SK-N-SH (cell line): ENCODE data around the gene TSC2. TPM values are rescaled to one million over a fixed set of nuclear protein-coding genes. Genes with fewer than 3 reads are reported as not detected.

Source experiments
- CTCF ChIA-PET: fragments of 300-600, 350-600 bp; formaldehyde crosslinking; extraction: SDS; loops from one replicate; lab custom pipeline; 2021; lab: Yijun Ruan, JAX
- POLR2A ChIA-PET: fragments of 350-600 bp; sonication (Branson Sonifier 250); formaldehyde crosslinking; extraction: SDS; loops from one replicate; lab custom pipeline; 2020; ENCODE audit warnings: antibody characterized with exemption, inconsistent platforms; lab: Yijun Ruan, JAX
- DNase-seq: peaks from one replicate; pipeline ENCODE4 v3.0.0; 2012
- H2AFZ ChIP-seq: fragments of 200-600 bp; sonication (generic); 2 replicates; pipeline ENCODE4 v1.8.1; 2016; ENCODE audit warnings: antibody characterized with exemption, mild to moderate bottlenecking, low read depth
- H3F3A ChIP-seq: fragments of 200-600 bp; sonication (generic); replicated peaks from 2 replicates; pipeline ENCODE3; 2016; ENCODE audit warnings: antibody characterized with exemption, mild to moderate bottlenecking; ENCODE audit not compliant: insufficient read depth
- H3K27ac ChIP-seq, 2 experiments: fragments of 200-500 bp in 1 of 2; fragments of 200-600 bp in 1 of 2; sonication (Bioruptor generic) in 1 of 2; sonication (generic), shearing (Covaris generic) in 1 of 2; 2 replicates each; pipeline versions ENCODE4 v1.5.1 to v1.6.1; 2014 to 2016; ENCODE audit warnings: low read depth in 2 of 2, inconsistent platforms in 1 of 2, low read length in 1 of 2, mild to moderate bottlenecking in 1 of 2, mixed read lengths in 1 of 2
- H3K27me3 ChIP-seq: fragments of 200-600 bp; sonication (generic), shearing (Covaris generic); 2 replicates; pipeline ENCODE4 v1.6.1; 2016; ENCODE audit warnings: mixed run types; ENCODE audit not compliant: insufficient read depth
- H3K36me3 ChIP-seq, 2 experiments: fragments of 200-500 bp in 1 of 2; fragments of 200-600 bp in 1 of 2; sonication (Bioruptor generic) in 1 of 2; sonication (generic) in 1 of 2; replicated peaks in 1 of 2; 2 replicates each; pipeline versions ENCODE3 to v1.5.1; 2014 to 2016; ENCODE audit warnings: low read length in 1 of 2, mild to moderate bottlenecking in 1 of 2; ENCODE audit not compliant: insufficient read depth in 2 of 2, control insufficient read depth in 1 of 2
- H3K4me1 ChIP-seq, 2 experiments: fragments of 200-500 bp in 1 of 2; fragments of 200-600 bp in 1 of 2; sonication (Bioruptor generic) in 1 of 2; sonication (generic), shearing (Covaris generic) in 1 of 2; 2 replicates each; pipeline versions ENCODE4 v1.5.1 to v1.6.1; 2014 to 2016; ENCODE audit warnings: low read depth in 1 of 2, low read length in 1 of 2, mixed run types in 1 of 2; ENCODE audit not compliant: insufficient read depth in 2 of 2, control insufficient read depth in 1 of 2
- H3K4me2 ChIP-seq: fragments of 200-600 bp; sonication (generic), shearing (Covaris generic); 2 replicates; pipeline ENCODE4 v1.6.1; 2017; ENCODE audit warnings: mixed run types
- H3K4me3 ChIP-seq, 2 experiments: fragments of 200-500 bp in 1 of 2; fragments of 200-600 bp in 1 of 2; sonication (Bioruptor generic) in 1 of 2; sonication (generic), shearing (Covaris generic) in 1 of 2; 2 replicates each; pipeline versions ENCODE4 v1.5.1 to v1.8.1; 2014 to 2016; ENCODE audit warnings: low read depth in 2 of 2, inconsistent platforms in 1 of 2, low read length in 1 of 2, mild to moderate bottlenecking in 1 of 2, mixed read lengths in 1 of 2, moderate library complexity in 1 of 2
- H3K79me2 ChIP-seq: fragments of 200-600 bp; sonication (generic); 2 replicates; pipeline ENCODE4 v1.8.1; 2017; ENCODE audit warnings: mild to moderate bottlenecking; ENCODE audit not compliant: insufficient read depth
- H3K9ac ChIP-seq: fragments of 200-600 bp; sonication (generic); 2 replicates; pipeline ENCODE4 v1.6.1; 2017; ENCODE audit warnings: mixed run types
- H3K9me2 ChIP-seq: fragments of 200-600 bp; sonication (generic); 2 replicates; pipeline ENCODE4 v1.6.1; 2017; ENCODE audit warnings: mixed run types
- H3K9me3 ChIP-seq: fragments of 200-600 bp; sonication (generic); 2 replicates; pipeline ENCODE4 v1.6.1; 2017; ENCODE audit warnings: mixed run types, mild to moderate bottlenecking, moderate library complexity
- H4K20me1 ChIP-seq: fragments of 200-600 bp; sonication (generic); 2 replicates; pipeline ENCODE4 v1.6.1; 2017; ENCODE audit warnings: mild to moderate bottlenecking, mixed run types; ENCODE audit not compliant: insufficient read depth
- EP300 ChIP-seq, 2 experiments: IDR thresholded peaks; 2 replicates each; pipeline versions ENCODE4 v1.4.0 to v1.6.1; 2012; ENCODE audit warnings: borderline replicate concordance in 1 of 2, low read depth in 1 of 2, low read length in 1 of 2
- FOSL2 ChIP-seq: IDR thresholded peaks from 2 replicates; pipeline ENCODE4 v1.4.0; 2012; ENCODE audit warnings: low read depth, mild to moderate bottlenecking, moderate library complexity, borderline replicate concordance
- FOXJ3 ChIP-seq: sonication (generic); formaldehyde crosslinking; IDR thresholded peaks from 2 replicates; pipeline ENCODE4 v1.5.1; 2020; ENCODE audit warnings: mild to moderate bottlenecking, missing genetic modification reagents
- GATA2 ChIP-seq: sonication (generic); formaldehyde crosslinking; IDR thresholded peaks from 2 replicates; pipeline ENCODE4 v1.5.0; 2020; ENCODE audit warnings: mild to moderate bottlenecking, missing genetic modification reagents
- MAX ChIP-seq: IDR thresholded peaks from 2 replicates; pipeline ENCODE4 v1.4.0; 2012; ENCODE audit warnings: low read depth
- MXI1 ChIP-seq: IDR thresholded peaks from 2 replicates; pipeline ENCODE4 v1.6.1; 2012; ENCODE audit warnings: mild to moderate bottlenecking, low read depth, low read length, improper control_type of control experiment
- PBX3 ChIP-seq: IDR thresholded peaks from 2 replicates; pipeline ENCODE4; 2012
- POLR2AphosphoS5 ChIP-seq: IDR thresholded peaks from 2 replicates; pipeline ENCODE4 v1.6.1; 2012; ENCODE audit warnings: low read depth, low read length
- REST ChIP-seq: IDR thresholded peaks from 2 replicates; pipeline ENCODE4 v1.6.1; 2012; ENCODE audit warnings: mild to moderate bottlenecking, low read depth, low read length, moderate library complexity
- RXRA ChIP-seq: IDR thresholded peaks from 2 replicates; pipeline ENCODE4 v1.4.0; 2012; ENCODE audit warnings: low read depth, mild to moderate bottlenecking, borderline replicate concordance
- USF1 ChIP-seq: IDR thresholded peaks from 2 replicates; pipeline ENCODE4 v1.4.0; 2012; ENCODE audit warnings: low read depth, borderline replicate concordance
- WGBS: methylation state at CpG from one replicate; pipeline ENCODE4 v1.1.6; 2017; ENCODE audit warnings: low lambda C conversion rate; 5-methylcytosine and 5-hydroxymethylcytosine counted together
- polyA plus RNA-seq, 3 experiments: library from polyadenylated mRNA; depleted of rRNA; stranded (reverse); fragments of >200 nt; gene quantifications; 2 replicates each; pipeline ENCODE4 v1.2.3, GENCODE V29; 2012

Gene TSC2
- polyA plus RNA-seq, 1 of the 3 experiments (the other 2 are of a cell fraction), result 96.1 TPM

GRCh38 chr16:2005646-2006045 lies 42.1 kb upstream of the TSC2 start:
- Histone ChIP-seq H4K20me1 (peaks cover 73% of the 10 kb centered on the region), H3K4me3 (no peak overlapping the region; a peak in 1 of 4 replicates), H3K27ac (peak overlapping the region in 1 of 2 experiments; percentile 25; a peak in 1 of 4 replicates), H3F3A (peaks cover 15% of the 10 kb centered on the region), H3K9ac (no peak overlapping the region), H2AFZ (no peak overlapping the region), H3K79me2 (peaks cover 85% of the 10 kb centered on the region), H3K27me3 (no peaks in the 10 kb centered on the region), H3K36me3 (peaks cover 3 to 35% of the 10 kb centered on the region in 2 experiments), H3K4me1 (peaks cover 24 to 60% of the 10 kb centered on the region in 2 experiments; a peak in 3 of 4 replicates), H3K4me2 (no peak overlapping the region), H3K9me2 (no peaks in the 10 kb centered on the region), H3K9me3 (no peaks in the 10 kb centered on the region)
- POLR2A ChIA-PET, result interaction anchor here (0.9 kb wide), 1 partner anchor 41 kb away, joined by 4 read pairs; the partner anchor contains the start of gene RPS2
- CTCF ChIA-PET, result interaction anchor here (2.9 to 4.1 kb wide), 5 partner anchors 16 to 148 kb away, joined by 19 to 108 read pairs (median 26); partner anchors contain the start of genes GFER, NOXO1, NTHL1 and SYNGR3
- no peak for TF ChIP-seq FOXJ3
- no peak for TF ChIP-seq RXRA
- no peak for TF ChIP-seq PBX3
- no peak for TF ChIP-seq REST
- no peak for TF ChIP-seq GATA2 (CRISPR knock-in tag)
- TF ChIP-seq MXI1, result no peak
- TF ChIP-seq MAX, result no peak
- TF ChIP-seq POLR2AphosphoS5, result no peak
- TF ChIP-seq USF1, result no peak
- TF ChIP-seq FOSL2, result no peak
- no peak for TF ChIP-seq EP300 (IDR thresholded peaks at IDR 0.05; ENCODE audit: borderline replicate concordance in 1 of 2, low read depth in 1 of 2, low read length in 1 of 2)
- no peak for DNase-seq
- 83% methylated on average over 16 of the region's 21 CpGs for WGBS
